GM06990 (cell line): ENCODE results near the gene MED13L.

Experiments used
- DNase-seq: peaks from one replicate; pipeline ENCODE4 v3.0.0-alpha.2; 2011; ENCODE audit not compliant: insufficient read length; ENCODE audit errors: extremely low read depth
- H3K27me3 ChIP-seq: replicated peaks from 2 replicates; pipeline ENCODE4 v1.6.0; 2011; ENCODE audit warnings: low read length; ENCODE audit not compliant: control insufficient read depth, insufficient read depth
- H3K36me3 ChIP-seq: 2 replicates; pipeline ENCODE4 v1.5.1; 2011; ENCODE audit warnings: low read length; ENCODE audit not compliant: control insufficient read depth, insufficient read depth
- H3K4me3 ChIP-seq: replicated peaks from 2 replicates; pipeline ENCODE4 v1.5.1; 2011; ENCODE audit warnings: low read depth, mild to moderate bottlenecking, control low read depth, low read length
- CTCF ChIP-seq: IDR thresholded peaks from 2 replicates; pipeline ENCODE4 v1.5.1; 2011; ENCODE audit warnings: low read length, control low read depth, mild to moderate bottlenecking, inconsistent platforms; ENCODE audit not compliant: insufficient read depth, poor library complexity, severe bottlenecking

Gene MED13L

GRCh38 chr12:116216022-116216756 lies 61.3 kb downstream of the MED13L start:
- Histone ChIP-seq H3K4me3 (no peak overlapping the region), H3K27me3 (no peaks in the 10 kb centered on the region), H3K36me3 (no peaks in the 10 kb centered on the region)
- TF ChIP-seq CTCF: no peak
- DNase-seq: no peak

GRCh38 chr12:116215023-116215422 lies 62.5 kb downstream of the MED13L start:
- H3K4me3 ChIP-seq: no peak overlapping the region
- no peak for DNase-seq
- no peaks in the 10 kb centered on the region for H3K36me3 ChIP-seq
- TF ChIP-seq CTCF: no peak
- H3K27me3 ChIP-seq: no peaks in the 10 kb centered on the region

- no peak for DNase-seq
- Histone ChIP-seq H3K27me3 (no peaks in the 10 kb centered on the region), H3K4me3 (no peak overlapping the region), H3K36me3 (no peaks in the 10 kb centered on the region)
- no peak for TF ChIP-seq CTCF
These were observed 63.5 kb downstream of the MED13L start for GRCh38 chr12:116213885-116214527.

GRCh38 chr12:116213014-116213413 lies 64.5 kb downstream of the MED13L start:
- no peak overlapping the region for H3K4me3 ChIP-seq
- no peak for TF ChIP-seq CTCF

GRCh38 chr12:116210762-116211161 lies 66.7 kb downstream of the MED13L start:
- H3K4me3 ChIP-seq: no peak overlapping the region
- DNase-seq: no peak
- H3K27me3 ChIP-seq: no peaks in the 10 kb centered on the region
- H3K36me3 ChIP-seq: no peaks in the 10 kb centered on the region
- no peak for TF ChIP-seq CTCF

More at GRCh38 chr12:116213014-116213413, 64.5 kb downstream of the MED13L start:
- Histone ChIP-seq H3K36me3 (no peaks in the 10 kb centered on the region), H3K27me3 (no peaks in the 10 kb centered on the region)
- DNase-seq: no peak

GRCh38 chr12:116210131-116210530 lies 67.4 kb downstream of the MED13L start:
- TF ChIP-seq CTCF: no peak

More at GRCh38 chr12:116210131-116210530, 67.4 kb downstream of the MED13L start:
- Histone ChIP-seq H3K27me3 (no peaks in the 10 kb centered on the region), H3K36me3 (no peaks in the 10 kb centered on the region), H3K4me3 (no peak overlapping the region)
- no peak for DNase-seq
